ENCODE results near the gene ABCA8.

DNA sequence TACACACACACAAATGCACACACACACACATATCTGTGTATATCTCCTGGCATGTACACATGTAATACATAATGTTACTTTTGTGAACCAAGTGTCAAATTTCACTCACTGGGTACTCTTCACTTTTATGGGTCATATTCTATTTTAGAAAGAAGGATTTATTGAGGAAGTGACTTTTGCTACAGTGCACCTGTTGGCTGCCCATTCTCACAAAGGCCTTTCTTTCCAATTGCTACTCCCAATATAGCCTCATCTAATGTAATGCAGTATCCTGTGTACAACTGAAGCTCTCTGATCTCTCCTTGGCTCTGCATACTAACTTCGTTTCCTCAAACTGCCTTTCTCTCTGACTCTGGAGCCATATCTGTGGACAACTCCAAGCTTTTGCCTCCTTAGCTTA, 107.5 kb downstream of the ABCA8 start:
- TF ChIP-seq, protein P1, sequence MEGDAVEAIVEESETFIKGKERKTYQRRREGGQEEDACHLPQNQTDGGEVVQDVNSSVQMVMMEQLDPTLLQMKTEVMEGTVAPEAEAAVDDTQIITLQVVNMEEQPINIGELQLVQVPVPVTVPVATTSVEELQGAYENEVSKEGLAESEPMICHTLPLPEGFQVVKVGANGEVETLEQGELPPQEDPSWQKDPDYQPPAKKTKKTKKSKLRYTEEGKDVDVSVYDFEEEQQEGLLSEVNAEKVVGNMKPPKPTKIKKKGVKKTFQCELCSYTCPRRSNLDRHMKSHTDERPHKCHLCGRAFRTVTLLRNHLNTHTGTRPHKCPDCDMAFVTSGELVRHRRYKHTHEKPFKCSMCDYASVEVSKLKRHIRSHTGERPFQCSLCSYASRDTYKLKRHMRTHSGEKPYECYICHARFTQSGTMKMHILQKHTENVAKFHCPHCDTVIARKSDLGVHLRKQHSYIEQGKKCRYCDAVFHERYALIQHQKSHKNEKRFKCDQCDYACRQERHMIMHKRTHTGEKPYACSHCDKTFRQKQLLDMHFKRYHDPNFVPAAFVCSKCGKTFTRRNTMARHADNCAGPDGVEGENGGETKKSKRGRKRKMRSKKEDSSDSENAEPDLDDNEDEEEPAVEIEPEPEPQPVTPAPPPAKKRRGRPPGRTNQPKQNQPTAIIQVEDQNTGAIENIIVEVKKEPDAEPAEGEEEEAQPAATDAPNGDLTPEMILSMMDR (IDR thresholded peaks at IDR 0.05; ENCODE audit: insufficient read depth, low read depth, low read length), result no peak
- no peak for TF ChIP-seq EZH2 (IDR thresholded peaks at IDR 0.05; ENCODE audit: insufficient read depth, low read length)
